ENCODE measurements around the gene RUNX1.

RUNX1 gene

GRCh38 chr21:35039595-35040289 is 9.4 kb downstream of the RUNX1 start:
- H2AFZ ChIP-seq (ENCODE audit: low read depth, low read length) = no peak overlapping the region
- no peaks in the 10 kb centered on the region for H3K9me3 ChIP-seq (ENCODE audit: low read length)
- no peaks in the 10 kb centered on the region for H3K4me1 ChIP-seq (ENCODE audit: insufficient read depth, low read length)
- H3K36me3 ChIP-seq (ENCODE audit: insufficient read depth, low read length) = no peaks in the 10 kb centered on the region
- no peaks in the 10 kb centered on the region for H3K27me3 ChIP-seq (ENCODE audit: insufficient read depth, low read length)
- no peak overlapping the region for H3K4me3 ChIP-seq (ENCODE audit: low read length)

DNA sequence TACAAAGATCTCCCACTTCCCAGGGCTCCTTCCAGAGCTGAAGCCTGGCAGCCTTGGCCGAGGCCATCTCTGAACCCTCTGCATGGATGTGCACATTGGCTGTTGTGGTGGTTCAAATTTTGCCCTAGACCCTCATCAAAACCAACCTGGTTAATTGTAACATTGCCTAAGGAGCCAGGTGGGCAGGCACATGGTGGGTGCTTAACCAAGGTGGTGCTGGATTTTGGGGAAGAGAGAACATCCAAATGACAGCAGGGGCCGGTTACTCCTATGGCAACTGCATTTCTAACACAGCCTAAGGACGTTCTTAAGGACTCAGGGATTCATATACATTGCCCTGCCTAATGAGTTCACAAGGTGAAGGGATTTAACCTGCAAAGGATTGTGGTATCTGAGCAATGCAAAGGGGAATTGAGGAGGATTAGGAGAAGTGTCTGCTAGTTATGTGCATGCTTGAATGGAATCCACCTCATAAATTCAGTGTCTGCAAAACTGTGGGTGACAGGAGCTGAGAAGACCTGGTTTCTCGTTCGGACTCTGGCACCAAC is 10.3 kb downstream of the RUNX1 start:
- Histone ChIP-seq H3K4me3 (ENCODE audit: low read length) (no peak overlapping the region), H3K4me1 (ENCODE audit: insufficient read depth, low read length) (no peaks in the 10 kb centered on the region), H3K36me3 (ENCODE audit: insufficient read depth, low read length) (no peaks in the 10 kb centered on the region), H2AFZ (ENCODE audit: low read depth, low read length) (no peak overlapping the region), H3K9me3 (ENCODE audit: low read length) (no peaks in the 10 kb centered on the region), H3K27me3 (ENCODE audit: insufficient read depth, low read length) (no peaks in the 10 kb centered on the region)

DNA sequence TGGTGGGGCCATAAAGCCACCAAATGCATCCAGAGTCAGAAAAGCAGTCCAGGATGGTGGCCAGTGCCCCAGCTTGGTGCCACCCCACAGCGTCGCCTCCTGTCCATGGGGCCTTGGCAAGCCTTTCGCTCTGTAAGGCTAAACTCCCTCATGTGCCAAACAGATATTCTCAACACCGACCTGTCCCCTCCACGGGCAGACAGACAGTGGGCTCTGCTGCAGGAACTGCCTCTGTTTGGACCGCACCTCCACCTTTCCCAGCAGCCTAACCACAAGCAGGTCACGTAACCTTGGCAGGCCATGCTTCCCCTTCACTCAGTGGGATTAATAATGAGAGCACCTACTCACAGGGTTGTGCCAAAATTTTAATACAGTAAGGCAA is 11.7 kb downstream of the RUNX1 start:
- Histone ChIP-seq H2AFZ (ENCODE audit: low read depth, low read length) (no peak overlapping the region), H3K4me3 (ENCODE audit: low read length) (no peak overlapping the region), H3K36me3 (ENCODE audit: insufficient read depth, low read length) (no peaks in the 10 kb centered on the region), H3K27me3 (ENCODE audit: insufficient read depth, low read length) (no peaks in the 10 kb centered on the region), H3K4me1 (ENCODE audit: insufficient read depth, low read length) (no peaks in the 10 kb centered on the region), H3K9me3 (ENCODE audit: low read length) (no peaks in the 10 kb centered on the region)

- no peaks in the 10 kb centered on the region for H3K4me1 ChIP-seq (ENCODE audit: insufficient read depth, low read length)
- no peak overlapping the region for H2AFZ ChIP-seq (ENCODE audit: low read depth, low read length)
- no peaks in the 10 kb centered on the region for H3K9me3 ChIP-seq (ENCODE audit: low read length)
- H3K4me3 ChIP-seq (ENCODE audit: low read length) = no peak overlapping the region
- no peaks in the 10 kb centered on the region for H3K27me3 ChIP-seq (ENCODE audit: insufficient read depth, low read length)
- no peaks in the 10 kb centered on the region for H3K36me3 ChIP-seq (ENCODE audit: insufficient read depth, low read length)
These were observed 12.4 kb downstream of the RUNX1 start for GRCh38 chr21:35036465-35037383.

GRCh38 chr21:35035581-35035980 is 13.5 kb downstream of the RUNX1 start:
- H3K9me3 ChIP-seq (ENCODE audit: low read length) = no peaks in the 10 kb centered on the region
- no peaks in the 10 kb centered on the region for H3K27me3 ChIP-seq (ENCODE audit: insufficient read depth, low read length)
- no peaks in the 10 kb centered on the region for H3K4me1 ChIP-seq (ENCODE audit: insufficient read depth, low read length)
- H3K4me3 ChIP-seq (ENCODE audit: low read length) = no peak overlapping the region
- H3K36me3 ChIP-seq (ENCODE audit: insufficient read depth, low read length) = no peaks in the 10 kb centered on the region
- no peak overlapping the region for H2AFZ ChIP-seq (ENCODE audit: low read depth, low read length)

DNA sequence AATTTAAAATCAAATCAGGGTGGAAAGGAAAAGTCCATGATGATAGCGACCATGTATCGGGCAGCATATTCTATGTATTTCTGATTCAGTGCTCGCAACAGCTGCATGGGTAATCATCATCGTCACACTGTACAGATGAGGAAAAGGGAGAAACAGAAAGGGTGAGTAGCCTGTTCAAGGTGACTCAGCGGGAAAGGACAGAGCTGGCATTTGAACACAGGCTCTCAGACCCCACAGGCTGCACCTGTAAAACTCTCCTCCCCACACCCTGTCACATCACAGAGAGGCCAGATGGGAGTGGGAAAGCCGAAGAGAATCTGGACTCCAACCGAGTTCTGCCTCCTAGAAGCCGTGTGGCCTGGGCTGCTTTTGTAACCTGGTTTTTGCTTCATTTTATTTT is 14.0 kb downstream of the RUNX1 start:
- Histone ChIP-seq H2AFZ (ENCODE audit: low read depth, low read length) (no peak overlapping the region), H3K27me3 (ENCODE audit: insufficient read depth, low read length) (no peaks in the 10 kb centered on the region), H3K4me3 (ENCODE audit: low read length) (no peak overlapping the region), H3K9me3 (ENCODE audit: low read length) (no peaks in the 10 kb centered on the region), H3K4me1 (ENCODE audit: insufficient read depth, low read length) (no peaks in the 10 kb centered on the region), H3K36me3 (ENCODE audit: insufficient read depth, low read length) (no peaks in the 10 kb centered on the region)

- Histone ChIP-seq H3K36me3 (ENCODE audit: insufficient read depth, low read length) (no peaks in the 10 kb centered on the region), H3K4me1 (ENCODE audit: insufficient read depth, low read length) (no peaks in the 10 kb centered on the region), H3K9me3 (ENCODE audit: low read length) (no peaks in the 10 kb centered on the region), H3K27me3 (ENCODE audit: insufficient read depth, low read length) (no peaks in the 10 kb centered on the region), H2AFZ (ENCODE audit: low read depth, low read length) (no peak overlapping the region), H3K4me3 (ENCODE audit: low read length) (no peak overlapping the region)
These were observed 14.7 kb downstream of the RUNX1 start for GRCh38 chr21:35034203-35034926.

DNA sequence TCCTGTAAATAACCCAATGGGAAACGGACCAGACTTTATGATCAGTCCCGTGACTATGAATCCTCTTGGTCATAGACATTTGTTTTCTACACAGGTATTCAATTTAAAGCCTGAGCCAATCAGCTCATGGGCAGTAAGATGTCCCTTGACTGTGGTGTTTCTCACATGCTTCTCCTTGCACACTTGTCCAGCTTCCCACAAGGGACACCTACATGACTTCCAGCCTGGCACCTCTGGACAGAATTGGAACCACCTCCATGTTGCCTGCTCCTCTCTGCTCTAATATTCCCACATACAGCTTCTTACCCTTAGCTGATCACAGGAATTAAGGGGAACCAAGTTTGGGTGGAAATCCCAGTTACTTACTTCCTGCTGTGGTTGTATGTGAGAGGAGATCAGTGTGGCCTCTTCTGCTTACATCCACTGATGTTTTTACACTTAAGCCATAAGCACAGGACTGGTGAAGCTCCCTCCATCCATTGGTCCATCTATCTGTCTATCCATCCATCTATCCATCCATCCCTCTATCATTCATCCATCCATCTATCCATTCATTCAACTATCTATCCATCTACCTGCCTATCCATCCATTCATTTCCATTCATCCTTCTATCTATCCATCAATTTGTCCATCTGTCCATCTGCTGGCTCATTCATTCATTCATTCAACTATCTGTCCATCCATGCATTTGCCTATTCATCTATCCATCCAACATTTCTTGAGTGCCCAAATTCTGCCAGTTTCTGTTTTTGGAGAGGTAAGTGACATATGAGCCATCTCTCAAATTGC is 16.4 kb downstream of the RUNX1 start:
- Histone ChIP-seq H3K4me1 (ENCODE audit: insufficient read depth, low read length) (no peaks in the 10 kb centered on the region), H3K36me3 (ENCODE audit: insufficient read depth, low read length) (no peaks in the 10 kb centered on the region), H3K9me3 (ENCODE audit: low read length) (no peaks in the 10 kb centered on the region), H3K27me3 (ENCODE audit: insufficient read depth, low read length) (peaks cover 2% of the 10 kb centered on the region), H2AFZ (ENCODE audit: low read depth, low read length) (no peak overlapping the region), H3K4me3 (ENCODE audit: low read length) (no peak overlapping the region)

GRCh38 chr21:35028451-35028978 is 20.6 kb downstream of the RUNX1 start:
- Histone ChIP-seq H3K4me3 (ENCODE audit: low read length) (no peak overlapping the region), H3K9me3 (ENCODE audit: low read length) (no peaks in the 10 kb centered on the region), H3K36me3 (ENCODE audit: insufficient read depth, low read length) (no peaks in the 10 kb centered on the region), H2AFZ (ENCODE audit: low read depth, low read length) (no peak overlapping the region), H3K4me1 (ENCODE audit: insufficient read depth, low read length) (no peaks in the 10 kb centered on the region), H3K27me3 (ENCODE audit: insufficient read depth, low read length) (peaks cover 28% of the 10 kb centered on the region)

DNA sequence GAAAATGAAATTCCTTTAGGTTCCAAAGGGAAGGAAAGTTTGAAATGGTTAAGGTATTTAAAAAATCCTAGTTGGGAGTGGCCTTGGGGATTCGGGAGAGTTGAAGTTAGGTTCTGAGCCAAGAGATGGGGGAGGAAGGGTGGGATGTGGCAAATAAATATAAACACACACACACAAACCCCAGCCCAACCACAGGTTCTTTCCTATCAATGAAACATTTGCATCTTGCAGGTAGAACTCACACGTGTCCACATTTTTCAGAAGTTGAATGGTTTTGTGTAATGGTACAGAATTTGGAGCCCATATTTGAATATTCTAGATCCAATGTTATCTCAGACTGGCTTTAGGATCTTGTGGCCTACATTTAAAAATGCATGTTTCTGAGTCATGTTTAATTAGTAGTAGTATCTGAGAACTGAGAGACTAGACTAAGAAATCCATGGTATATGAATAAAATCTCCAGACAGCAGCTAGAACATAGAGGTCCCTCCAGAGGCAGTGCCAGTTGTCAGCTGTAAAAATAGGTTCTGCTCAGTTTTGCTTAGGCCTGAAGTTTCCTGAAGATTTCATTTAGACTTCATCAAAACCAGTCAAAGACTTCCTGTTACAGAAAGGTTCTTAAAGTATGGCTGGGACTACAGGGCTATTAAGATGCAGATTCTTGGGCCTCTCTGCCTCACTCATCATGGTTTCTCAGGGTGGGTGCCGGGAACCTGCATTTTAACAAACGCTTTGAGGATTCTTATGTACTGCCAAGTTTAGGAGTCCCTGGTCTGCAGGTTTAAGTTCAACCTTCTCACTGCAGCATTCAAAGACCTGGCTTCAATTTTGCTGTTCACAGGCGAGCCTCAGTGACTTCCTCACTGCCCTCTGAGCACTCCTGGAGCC is 21.3 kb downstream of the RUNX1 start:
- peaks cover 28% of the 10 kb centered on the region for H3K27me3 ChIP-seq (ENCODE audit: insufficient read depth, low read length)
- no peak overlapping the region for H2AFZ ChIP-seq (ENCODE audit: low read depth, low read length)
- no peaks in the 10 kb centered on the region for H3K9me3 ChIP-seq (ENCODE audit: low read length)
- H3K36me3 ChIP-seq (ENCODE audit: insufficient read depth, low read length) = no peaks in the 10 kb centered on the region
- H3K4me3 ChIP-seq (ENCODE audit: low read length) = no peak overlapping the region
- no peaks in the 10 kb centered on the region for H3K4me1 ChIP-seq (ENCODE audit: insufficient read depth, low read length)

DNA sequence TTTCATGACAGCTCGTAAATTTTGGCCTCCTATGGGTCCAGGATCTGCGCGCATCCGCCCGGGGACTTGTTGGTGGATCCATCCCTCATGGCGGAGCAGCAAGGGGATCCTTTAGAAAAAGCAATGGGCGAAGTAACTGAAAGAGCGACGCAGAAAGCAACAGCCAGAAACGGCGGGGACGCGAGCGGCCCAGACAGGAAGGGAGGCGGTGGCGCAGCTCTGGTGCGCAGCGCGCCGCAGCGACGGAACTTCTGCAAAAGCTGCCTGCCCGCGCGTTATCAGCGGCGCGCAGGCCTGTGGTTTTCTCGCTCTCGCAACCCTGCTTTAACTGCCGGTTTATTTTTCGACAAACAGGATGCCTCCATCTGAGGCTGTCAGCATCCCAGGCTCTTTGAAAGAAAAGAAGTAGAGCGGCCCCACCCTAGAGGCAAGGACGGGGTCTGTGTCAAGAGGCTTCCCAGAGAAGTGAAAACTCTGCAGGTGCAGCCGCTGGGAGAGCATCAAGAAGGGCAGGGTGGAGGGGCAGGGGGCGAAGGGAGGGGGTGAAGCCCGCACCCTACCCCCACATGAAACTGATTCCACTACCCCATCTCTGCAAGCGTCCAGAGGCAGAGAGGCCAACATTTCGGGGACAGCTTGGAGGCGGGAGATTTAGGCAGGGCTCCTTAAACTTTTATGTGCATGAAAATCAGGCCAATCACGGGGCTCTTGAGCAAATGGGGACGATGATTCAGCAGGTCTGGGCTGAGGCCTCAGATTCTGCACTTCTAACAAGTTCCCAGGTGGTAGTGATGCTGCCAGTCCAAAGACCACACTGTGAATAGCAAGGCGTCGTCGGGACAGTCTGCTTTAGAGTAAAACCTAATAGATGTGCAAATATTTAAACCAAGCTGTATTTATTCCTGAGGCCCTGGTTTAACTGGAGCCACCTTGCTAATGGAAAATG is 22.2 kb downstream of the RUNX1 start:
- peaks cover 28% of the 10 kb centered on the region for H3K27me3 ChIP-seq (ENCODE audit: insufficient read depth, low read length)
- no peaks in the 10 kb centered on the region for H3K9me3 ChIP-seq (ENCODE audit: low read length)
- no peak overlapping the region for H2AFZ ChIP-seq (ENCODE audit: low read depth, low read length)
- H3K36me3 ChIP-seq (ENCODE audit: insufficient read depth, low read length) = no peaks in the 10 kb centered on the region
- no peaks in the 10 kb centered on the region for H3K4me1 ChIP-seq (ENCODE audit: insufficient read depth, low read length)
- no peak overlapping the region for H3K4me3 ChIP-seq (ENCODE audit: low read length)

Measured in neuron (in vitro differentiated cells).